H1 (cell line): ENCODE results near the gene APOO. TPM values are rescaled to one million over a fixed set of nuclear protein-coding genes. Genes with fewer than 3 reads are reported as not detected.

Experiments used
- CBX5 ChIP-seq: fragments of 300-800, 300-1000 bp; sonication (generic); IDR thresholded peaks from 2 replicates; pipeline ENCODE4 v1.7.1; 2016; ENCODE audit warnings: antibody characterized with exemption, low read length, low read depth
- CBX8 ChIP-seq: fragments of 300-800, 300-1000 bp; sonication (generic); IDR thresholded peaks from 2 replicates; pipeline ENCODE4 v1.7.1; 2016; ENCODE audit warnings: low read depth, low read length, borderline replicate concordance
- CHD1 ChIP-seq: IDR thresholded peaks from 2 replicates; pipeline ENCODE4 v1.6.1; 2012; ENCODE audit warnings: low read depth, low read length, improper control_type of control experiment
- CHD2 ChIP-seq: IDR thresholded peaks from 2 replicates; pipeline ENCODE4 v1.6.1; 2012; ENCODE audit warnings: low read length, improper control_type of control experiment
- CREB1 ChIP-seq: IDR thresholded peaks from 2 replicates; pipeline ENCODE4 v1.6.1; 2012; ENCODE audit warnings: inconsistent platforms
- EP300 ChIP-seq, 2 experiments: IDR thresholded peaks; 1 replicate in 1 of 2; 2 replicates in 1 of 2; pipeline ENCODE4 v1.6.1; 2011 to 2012; ENCODE audit warnings: low read depth in 2 of 2, low read length in 2 of 2, mild to moderate bottlenecking in 2 of 2, borderline replicate concordance in 1 of 2, inconsistent platforms in 1 of 2, moderate library complexity in 1 of 2
- EZH2 ChIP-seq: fragments of 200-600 bp; sonication (generic); IDR thresholded peaks from 2 replicates; pipeline ENCODE4 v1.7.1; 2012; ENCODE audit warnings: low read depth, mild to moderate bottlenecking, moderate library complexity, low read length, inconsistent platforms; ENCODE audit not compliant: severe bottlenecking
- JUND ChIP-seq: IDR thresholded peaks from 2 replicates; pipeline ENCODE4 v1.6.1; 2011; ENCODE audit warnings: mild to moderate bottlenecking, improper control_type of control experiment, low read length
- KDM1A ChIP-seq: fragments of 200-600, 300-600 bp; sonication (generic); IDR thresholded peaks from 2 replicates; pipeline ENCODE4 v1.7.1; 2016; ENCODE audit warnings: mild to moderate bottlenecking, low read length, borderline replicate concordance
- POLR2A ChIP-seq, 2 experiments: IDR thresholded peaks; 1 replicate in 1 of 2; 2 replicates in 1 of 2; pipeline ENCODE4 v1.6.1; 2011; ENCODE audit warnings: low read depth in 2 of 2, low read length in 2 of 2, mild to moderate bottlenecking in 2 of 2; ENCODE audit errors: control extremely low read depth in 1 of 2
- polyA plus RNA-seq, 7 experiments: library from polyadenylated mRNA; depleted of rRNA in 3 of 7; stranded (reverse) in 5 of 7; unstranded in 2 of 7; fragments of >200 nt in 5 of 7; fragments of 200-250 nt in 2 of 7; gene quantifications; 1 replicate in 5 of 7; 2 replicates in 1 of 7; 4 replicates in 1 of 7; pipeline versions ENCODE4 v1.2.1 to v1.2.3, GENCODE V29; 2011 to 2013; ENCODE audit warnings: missing spikeins in 2 of 7, mixed read lengths in 2 of 7
- total RNA-seq: library from RNA; stranded (reverse); fragmentation: NEBNext Ultra II Directional; extraction: Animal tissue kit (Norgen Biotek cat#: 25700); gene quantifications from 2 replicates; pipeline ENCODE4 v1.2.1, GENCODE V29; 2021
- TF ChIP-seq, protein P1 (sequence below): fragments of 300-600 bp; sonication (generic); IDR thresholded peaks from 2 replicates; pipeline ENCODE4 v1.7.1; 2012; ENCODE audit warnings: low read length, moderate library complexity, mild to moderate bottlenecking, inconsistent platforms; ENCODE audit not compliant: insufficient replicate concordance

The APOO gene
- total and polyA plus RNA-seq, 2 of the 8 experiments (the other 6 are each of a cell fraction or from before 2014, with no cell fraction given), result 25.7 to 45.0 TPM

DNA sequence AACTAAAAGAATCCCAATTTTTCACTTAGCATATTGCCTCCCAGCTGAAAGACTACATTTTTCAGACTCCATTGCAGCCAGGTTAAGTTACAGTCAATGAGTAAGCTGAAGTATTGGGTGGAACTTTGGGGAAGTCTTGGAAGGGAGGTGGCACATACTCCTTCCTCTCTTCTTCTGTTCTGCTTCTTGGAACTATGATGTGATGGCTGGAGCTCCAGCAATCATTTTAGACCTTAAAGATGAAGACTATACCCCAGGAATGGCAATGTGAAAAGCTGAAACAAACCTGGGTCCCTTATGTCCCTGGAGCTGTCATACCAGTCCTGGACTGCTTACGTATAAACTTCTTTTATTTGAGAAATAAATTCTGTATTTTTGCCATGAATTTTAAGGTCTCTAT is 93.9 kb downstream of the APOO start (continued):
- TF ChIP-seq, protein P1, sequence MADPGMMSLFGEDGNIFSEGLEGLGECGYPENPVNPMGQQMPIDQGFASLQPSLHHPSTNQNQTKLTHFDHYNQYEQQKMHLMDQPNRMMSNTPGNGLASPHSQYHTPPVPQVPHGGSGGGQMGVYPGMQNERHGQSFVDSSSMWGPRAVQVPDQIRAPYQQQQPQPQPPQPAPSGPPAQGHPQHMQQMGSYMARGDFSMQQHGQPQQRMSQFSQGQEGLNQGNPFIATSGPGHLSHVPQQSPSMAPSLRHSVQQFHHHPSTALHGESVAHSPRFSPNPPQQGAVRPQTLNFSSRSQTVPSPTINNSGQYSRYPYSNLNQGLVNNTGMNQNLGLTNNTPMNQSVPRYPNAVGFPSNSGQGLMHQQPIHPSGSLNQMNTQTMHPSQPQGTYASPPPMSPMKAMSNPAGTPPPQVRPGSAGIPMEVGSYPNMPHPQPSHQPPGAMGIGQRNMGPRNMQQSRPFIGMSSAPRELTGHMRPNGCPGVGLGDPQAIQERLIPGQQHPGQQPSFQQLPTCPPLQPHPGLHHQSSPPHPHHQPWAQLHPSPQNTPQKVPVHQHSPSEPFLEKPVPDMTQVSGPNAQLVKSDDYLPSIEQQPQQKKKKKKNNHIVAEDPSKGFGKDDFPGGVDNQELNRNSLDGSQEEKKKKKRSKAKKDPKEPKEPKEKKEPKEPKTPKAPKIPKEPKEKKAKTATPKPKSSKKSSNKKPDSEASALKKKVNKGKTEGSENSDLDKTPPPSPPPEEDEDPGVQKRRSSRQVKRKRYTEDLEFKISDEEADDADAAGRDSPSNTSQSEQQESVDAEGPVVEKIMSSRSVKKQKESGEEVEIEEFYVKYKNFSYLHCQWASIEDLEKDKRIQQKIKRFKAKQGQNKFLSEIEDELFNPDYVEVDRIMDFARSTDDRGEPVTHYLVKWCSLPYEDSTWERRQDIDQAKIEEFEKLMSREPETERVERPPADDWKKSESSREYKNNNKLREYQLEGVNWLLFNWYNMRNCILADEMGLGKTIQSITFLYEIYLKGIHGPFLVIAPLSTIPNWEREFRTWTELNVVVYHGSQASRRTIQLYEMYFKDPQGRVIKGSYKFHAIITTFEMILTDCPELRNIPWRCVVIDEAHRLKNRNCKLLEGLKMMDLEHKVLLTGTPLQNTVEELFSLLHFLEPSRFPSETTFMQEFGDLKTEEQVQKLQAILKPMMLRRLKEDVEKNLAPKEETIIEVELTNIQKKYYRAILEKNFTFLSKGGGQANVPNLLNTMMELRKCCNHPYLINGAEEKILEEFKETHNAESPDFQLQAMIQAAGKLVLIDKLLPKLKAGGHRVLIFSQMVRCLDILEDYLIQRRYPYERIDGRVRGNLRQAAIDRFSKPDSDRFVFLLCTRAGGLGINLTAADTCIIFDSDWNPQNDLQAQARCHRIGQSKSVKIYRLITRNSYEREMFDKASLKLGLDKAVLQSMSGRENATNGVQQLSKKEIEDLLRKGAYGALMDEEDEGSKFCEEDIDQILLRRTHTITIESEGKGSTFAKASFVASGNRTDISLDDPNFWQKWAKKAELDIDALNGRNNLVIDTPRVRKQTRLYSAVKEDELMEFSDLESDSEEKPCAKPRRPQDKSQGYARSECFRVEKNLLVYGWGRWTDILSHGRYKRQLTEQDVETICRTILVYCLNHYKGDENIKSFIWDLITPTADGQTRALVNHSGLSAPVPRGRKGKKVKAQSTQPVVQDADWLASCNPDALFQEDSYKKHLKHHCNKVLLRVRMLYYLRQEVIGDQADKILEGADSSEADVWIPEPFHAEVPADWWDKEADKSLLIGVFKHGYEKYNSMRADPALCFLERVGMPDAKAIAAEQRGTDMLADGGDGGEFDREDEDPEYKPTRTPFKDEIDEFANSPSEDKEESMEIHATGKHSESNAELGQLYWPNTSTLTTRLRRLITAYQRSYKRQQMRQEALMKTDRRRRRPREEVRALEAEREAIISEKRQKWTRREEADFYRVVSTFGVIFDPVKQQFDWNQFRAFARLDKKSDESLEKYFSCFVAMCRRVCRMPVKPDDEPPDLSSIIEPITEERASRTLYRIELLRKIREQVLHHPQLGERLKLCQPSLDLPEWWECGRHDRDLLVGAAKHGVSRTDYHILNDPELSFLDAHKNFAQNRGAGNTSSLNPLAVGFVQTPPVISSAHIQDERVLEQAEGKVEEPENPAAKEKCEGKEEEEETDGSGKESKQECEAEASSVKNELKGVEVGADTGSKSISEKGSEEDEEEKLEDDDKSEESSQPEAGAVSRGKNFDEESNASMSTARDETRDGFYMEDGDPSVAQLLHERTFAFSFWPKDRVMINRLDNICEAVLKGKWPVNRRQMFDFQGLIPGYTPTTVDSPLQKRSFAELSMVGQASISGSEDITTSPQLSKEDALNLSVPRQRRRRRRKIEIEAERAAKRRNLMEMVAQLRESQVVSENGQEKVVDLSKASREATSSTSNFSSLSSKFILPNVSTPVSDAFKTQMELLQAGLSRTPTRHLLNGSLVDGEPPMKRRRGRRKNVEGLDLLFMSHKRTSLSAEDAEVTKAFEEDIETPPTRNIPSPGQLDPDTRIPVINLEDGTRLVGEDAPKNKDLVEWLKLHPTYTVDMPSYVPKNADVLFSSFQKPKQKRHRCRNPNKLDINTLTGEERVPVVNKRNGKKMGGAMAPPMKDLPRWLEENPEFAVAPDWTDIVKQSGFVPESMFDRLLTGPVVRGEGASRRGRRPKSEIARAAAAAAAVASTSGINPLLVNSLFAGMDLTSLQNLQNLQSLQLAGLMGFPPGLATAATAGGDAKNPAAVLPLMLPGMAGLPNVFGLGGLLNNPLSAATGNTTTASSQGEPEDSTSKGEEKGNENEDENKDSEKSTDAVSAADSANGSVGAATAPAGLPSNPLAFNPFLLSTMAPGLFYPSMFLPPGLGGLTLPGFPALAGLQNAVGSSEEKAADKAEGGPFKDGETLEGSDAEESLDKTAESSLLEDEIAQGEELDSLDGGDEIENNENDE, result no peak
- TF ChIP-seq CBX5 (no peak), CHD2 (no peak), CREB1 (no peak), KDM1A (no peak), EZH2 (no peak), CBX8 (no peak), POLR2A (IDR thresholded peaks at IDR 0.05; ENCODE audit: control extremely low read depth in 1 of 2, low read depth in 2 of 2, low read length in 2 of 2) (no peak), CHD1 (no peak), JUND (no peak), EP300 (IDR thresholded peaks at IDR 0.05; ENCODE audit: borderline replicate concordance in 1 of 2, low read depth in 2 of 2, low read length in 2 of 2) (no peak)
